K562 (cell line): ENCODE results near the gene ATAD3B. TPM values are rescaled to one million over a fixed set of nuclear protein-coding genes. Genes with fewer than 3 reads are reported as not detected.

Source experiments
- BRCA1 ChIP-seq, 2 experiments: fragments of 450-650 bp in 1 of 2; sonication (generic) in 1 of 2; formaldehyde crosslinking in 1 of 2; IDR thresholded peaks; 2 replicates each; pipeline versions ENCODE4 v1.5.0 to v1.6.1; 2017 to 2020; ENCODE audit warnings: mild to moderate bottlenecking in 1 of 2, missing genetic modification reagents in 1 of 2
- BRF2 ChIP-seq: IDR thresholded peaks from 3 replicates; pipeline ENCODE4 v1.6.1; 2011; ENCODE audit warnings: borderline replicate concordance, mild to moderate bottlenecking; ENCODE audit not compliant: insufficient read length, insufficient read depth
- CHD4 ChIP-seq: fragments of 200-600 bp; sonication (generic); IDR thresholded peaks from 3 replicates; pipeline ENCODE4 v1.6.1; 2012; ENCODE audit warnings: low read depth, mild to moderate bottlenecking, mixed read lengths, low read length, inconsistent platforms; ENCODE audit not compliant: insufficient read depth, insufficient replicate concordance, poor library complexity, severe bottlenecking
- CREB5 ChIP-seq: fragments of 250-450 bp; sonication (Bioruptor Pico); IDR thresholded peaks from 2 replicates; pipeline ENCODE4 v1.5.0; 2020; ENCODE audit warnings: mild to moderate bottlenecking
- CUX1 ChIP-seq: fragments of 200-800 bp; sonication (Bioruptor generic); IDR thresholded peaks from 2 replicates; pipeline ENCODE4 v1.6.1; 2016; ENCODE audit warnings: missing genetic modification characterization, missing compliant biosample characterization
- E2F4 ChIP-seq: sonication (generic); formaldehyde crosslinking; IDR thresholded peaks from 2 replicates; pipeline ENCODE4 v1.8.0; 2022; ENCODE audit warnings: mild to moderate bottlenecking, low read depth, missing genetic modification reagents
- GATAD2B ChIP-seq: fragments of 450-650 bp; IDR thresholded peaks from 2 replicates; pipeline ENCODE4 v1.6.1; 2017; ENCODE audit warnings: mild to moderate bottlenecking, borderline replicate concordance
- HMGN3 ChIP-seq: IDR thresholded peaks from 2 replicates; pipeline ENCODE4 v1.6.1; 2011; ENCODE audit warnings: borderline replicate concordance, low read depth, mild to moderate bottlenecking, mixed read lengths, low read length; ENCODE audit not compliant: insufficient read length; ENCODE audit errors: extremely low read depth
- IFI16 ChIP-seq: fragments of 250-450 bp; sonication (Bioruptor Pico); IDR thresholded peaks from 2 replicates; pipeline ENCODE4 v2.1.2; 2022; ENCODE audit warnings: mild to moderate bottlenecking, inconsistent platforms
- MTF1 ChIP-seq: fragments of 250-450 bp; sonication (Bioruptor Pico); IDR thresholded peaks from 2 replicates; pipeline ENCODE4 v1.9.0; 2021; ENCODE audit warnings: moderate library complexity, mild to moderate bottlenecking, inconsistent platforms, borderline replicate concordance
- PCBP2 ChIP-seq: fragments of 200-400 bp; formaldehyde crosslinking; IDR thresholded peaks from 2 replicates; pipeline ENCODE4 v1.6.1; 2018; ENCODE audit warnings: low read length, low read depth, mild to moderate bottlenecking, moderate library complexity; ENCODE audit not compliant: poor library complexity, severe bottlenecking
- SAP30 ChIP-seq: fragments of 200-600 bp; sonication (generic); IDR thresholded peaks from 2 replicates; pipeline ENCODE4 v1.6.1; 2012; ENCODE audit warnings: borderline replicate concordance, low read depth, mild to moderate bottlenecking, moderate library complexity, low read length, control low read depth, inconsistent platforms; ENCODE audit not compliant: insufficient read depth, poor library complexity, severe bottlenecking
- ZNF586 ChIP-seq: fragments of 450-650 bp; formaldehyde crosslinking; conservative IDR thresholded peaks from 2 replicates; pipeline ENCODE4 v1.4.0; 2020; ENCODE audit warnings: mild to moderate bottlenecking, moderate library complexity
- ZNF696 ChIP-seq: fragments of 250-450 bp; sonication (Bioruptor Pico); conservative IDR thresholded peaks from 2 replicates; pipeline ENCODE4 v1.4.0; 2020; ENCODE audit warnings: mild to moderate bottlenecking, moderate library complexity
- polyA plus RNA-seq, 8 experiments: library from polyadenylated mRNA; depleted of rRNA in 4 of 8; stranded (reverse) in 5 of 8; unstranded in 3 of 8; fragments of >200 nt; fragmentation: Nextera tagmentation in 2 of 8; fragmentation: Illumina TruSeq in 1 of 8; extraction: Ambion mirVana in 2 of 8; extraction: Trizol in 1 of 8; gene quantifications; 2 replicates each; pipeline versions ENCODE4 v1.2.1 to v1.2.3, GENCODE V29; 2011 to 2014; ENCODE audit warnings: inconsistent platforms in 1 of 8, missing spikeins in 1 of 8
- total RNA-seq, 7 experiments: library from RNA; depleted of rRNA in 6 of 7; stranded (reverse); fragments of >200 nt in 6 of 7; fragmentation: Illumina TruSeq in 2 of 7; extraction: Trizol in 2 of 7; gene quantifications; 2 replicates each; pipeline versions ENCODE4 v1.2.1 to v1.2.3, GENCODE V29; 2011 to 2021; ENCODE audit warnings: low replicate concordance in 1 of 7

Gene ATAD3B
- total and polyA plus RNA-seq, 9 of the 15 experiments (the other 6 are each of a cell fraction or from before 2014, with no cell fraction given) = 0.07 to 113 (median 27.7) TPM

- no peak for TF ChIP-seq BRF2
- no peak for TF ChIP-seq CUX1 (CRISPR knock-in tag)
- no peak for TF ChIP-seq IFI16 (CRISPR knock-in tag)
- TF ChIP-seq CREB5 = no peak
- peak; percentile 25 for TF ChIP-seq HMGN3
- peak; percentile 45; the same call in 1 of the 2 replicates for TF ChIP-seq E2F4 (CRISPR knock-in tag)
- no peak for TF ChIP-seq CHD4
- no peak for TF ChIP-seq ZNF696 (CRISPR knock-in tag)
- no peak for TF ChIP-seq BRCA1 (IDR thresholded peaks at IDR 0.05)
- TF ChIP-seq BRCA1 (CRISPR knock-in tag; IDR thresholded peaks at IDR 0.05) = no peak
- TF ChIP-seq MTF1 (CRISPR knock-in tag) = no peak
- TF ChIP-seq SAP30 = peak; percentile 86
- TF ChIP-seq ZNF586 (CRISPR knock-in tag) = no peak
- TF ChIP-seq GATAD2B = peak; percentile 85
- TF ChIP-seq PCBP2 = no peak
Observed at GRCh38 chr1:1511533-1512285, 40.1 kb downstream of the ATAD3B start, which contains the start of gene ATAD3A (continued).
